GM18505 (cell line): Measurements from ENCODE around the gene SLC6A6.
"Not testable (repeated sequence)": the region's sequence is repeated elsewhere in the genome, so short reads cannot be mapped to it uniquely, and the experiment has no call there.

Source experiments
- ATAC-seq: cut with Tn5 transposase; IDR thresholded peaks from one replicate; pipeline ENCODE4 v1.9.1; 2021; ENCODE audit not compliant: unreplicated experiment
- POLR2A ChIP-seq: IDR thresholded peaks from 4 replicates; pipeline ENCODE4 v1.6.1; 2011; ENCODE audit warnings: borderline replicate concordance; ENCODE audit not compliant: insufficient read depth, insufficient read length; ENCODE audit errors: extremely low read depth

Gene SLC6A6

GRCh38 chr3:14436954-14437281, 34.5 kb downstream of the SLC6A6 start:
- ATAC-seq = no peak
- TF ChIP-seq POLR2A = no peak

DNA sequence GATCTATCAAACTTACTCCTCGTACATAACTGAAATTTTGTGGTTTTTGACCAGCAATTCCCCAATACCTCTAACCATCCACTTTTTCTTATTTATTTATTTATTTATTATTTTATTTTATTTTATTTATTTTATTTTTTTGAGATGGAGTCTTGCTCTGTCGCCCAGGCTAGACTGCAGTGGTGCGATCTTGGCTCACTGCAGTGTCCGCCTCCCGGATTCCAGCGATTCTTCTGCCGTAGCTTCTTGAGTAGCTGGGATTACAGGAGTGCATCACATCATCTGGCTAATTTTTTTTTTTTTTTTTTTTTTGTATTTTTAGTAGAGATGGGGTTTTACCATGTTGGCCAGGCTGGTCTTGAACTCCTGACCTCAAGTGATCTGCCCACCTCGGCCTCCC, 35.3 kb downstream of the SLC6A6 start:
- ATAC-seq = not testable (repeated sequence)

GRCh38 chr3:14438262-14438661, 35.9 kb downstream of the SLC6A6 start:
- ATAC-seq = no peak
- TF ChIP-seq POLR2A = no peak

- no peak for TF ChIP-seq POLR2A
- no peak for ATAC-seq
Measured at GRCh38 chr3:14438929-14439328, 36.5 kb downstream of the SLC6A6 start.

- no peak for TF ChIP-seq POLR2A
- no peak for ATAC-seq
Measured at GRCh38 chr3:14439501-14440167, 37.2 kb downstream of the SLC6A6 start.

GRCh38 chr3:14440168-14440518, 37.7 kb downstream of the SLC6A6 start:
- TF ChIP-seq POLR2A = no peak
- ATAC-seq = no peak

GRCh38 chr3:14440531-14441239, 38.3 kb downstream of the SLC6A6 start:
- TF ChIP-seq POLR2A = no peak
- ATAC-seq = no peak

DNA sequence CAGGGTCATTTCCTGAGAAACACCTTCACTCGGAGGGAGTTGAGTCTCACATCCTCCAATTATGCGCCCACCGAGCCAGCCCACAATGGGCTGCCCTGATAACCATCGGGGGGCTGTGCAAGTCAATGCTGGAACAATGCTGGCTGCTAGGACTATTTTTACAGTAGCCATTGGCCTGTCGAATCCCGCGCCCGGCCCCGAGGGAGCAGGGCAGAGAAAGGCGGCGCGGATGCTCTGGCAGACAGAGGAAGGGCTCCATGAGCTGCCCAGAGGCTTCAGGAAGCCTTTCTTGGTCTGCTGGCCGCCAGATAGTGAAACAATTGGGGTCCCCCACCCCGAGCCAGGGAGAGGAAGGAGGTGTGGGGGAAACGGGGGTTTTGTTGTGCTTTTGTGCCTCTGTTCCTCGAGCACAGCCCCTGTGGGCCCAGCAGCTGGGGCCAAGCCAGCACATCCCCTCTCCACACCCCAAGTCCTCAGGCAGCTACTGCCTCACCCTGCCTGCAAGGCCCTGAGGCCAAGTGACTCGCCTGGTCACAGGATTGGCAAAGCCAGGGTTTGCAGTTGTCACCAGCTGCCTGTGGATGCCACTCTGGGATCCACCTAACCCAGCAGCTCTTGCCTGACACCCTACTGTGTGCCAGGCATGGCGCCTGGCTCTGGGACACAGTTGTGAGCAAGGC, 39.0 kb downstream of the SLC6A6 start:
- ATAC-seq = no peak

DNA sequence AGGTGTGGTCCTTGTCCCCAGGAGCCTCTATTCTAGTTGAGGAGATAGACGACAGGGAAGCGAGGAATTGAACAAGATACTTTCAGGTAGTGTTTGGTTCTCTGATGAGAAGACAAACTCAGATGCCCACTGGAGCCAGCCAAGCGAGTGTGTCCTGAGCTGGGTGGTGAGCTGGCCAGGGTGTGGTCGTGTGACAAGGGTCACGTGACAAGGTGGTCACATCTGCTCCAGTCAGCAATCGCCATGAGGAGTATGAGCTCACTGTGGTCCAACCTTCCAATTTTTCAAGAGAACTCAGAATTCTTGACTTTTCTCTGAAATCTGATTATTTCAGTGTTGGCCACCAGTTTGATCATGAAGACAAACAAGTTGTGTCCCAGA, 39.5 kb downstream of the SLC6A6 start:
- no peak for ATAC-seq
- no peak for TF ChIP-seq POLR2A

More for the DNA sequence above, 39.0 kb downstream of the SLC6A6 start:
- no peak for TF ChIP-seq POLR2A

- TF ChIP-seq POLR2A = no peak
- ATAC-seq = no peak
Measured at GRCh38 chr3:14444380-14444779, 42.0 kb downstream of the SLC6A6 start.

DNA sequence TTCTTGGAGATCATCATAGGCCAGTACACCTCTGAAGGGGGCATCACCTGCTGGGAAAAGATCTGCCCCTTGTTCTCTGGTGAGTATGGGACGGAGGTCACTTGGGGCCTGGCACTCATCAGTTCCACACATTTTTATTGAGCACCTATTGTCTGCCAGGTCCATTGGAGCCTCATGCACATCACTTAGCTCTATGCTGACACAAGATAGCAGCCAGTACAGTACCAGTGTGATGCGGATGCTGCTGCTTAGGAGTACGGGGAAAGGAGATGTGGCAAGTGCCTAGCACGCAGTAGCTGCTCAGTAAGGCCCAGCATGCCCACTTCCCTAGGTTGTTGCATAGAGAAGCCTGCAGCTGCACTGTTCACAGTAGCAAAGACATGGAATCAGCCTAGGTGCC, 43.4 kb downstream of the SLC6A6 start:
- no peak for TF ChIP-seq POLR2A
- ATAC-seq = no peak

- ATAC-seq = no peak
- TF ChIP-seq POLR2A = no peak
Measured at GRCh38 chr3:14446988-14447570, 44.7 kb downstream of the SLC6A6 start.

GRCh38 chr3:14448063-14448462, 45.7 kb downstream of the SLC6A6 start:
- no peak for TF ChIP-seq POLR2A
- ATAC-seq = no peak
